ENCODE data around the gene SMYD3.
"Not testable (repeated sequence)": the region's sequence is repeated elsewhere in the genome, so short reads cannot be mapped to it uniquely, and the experiment has no call there.

The SMYD3 gene

DNA sequence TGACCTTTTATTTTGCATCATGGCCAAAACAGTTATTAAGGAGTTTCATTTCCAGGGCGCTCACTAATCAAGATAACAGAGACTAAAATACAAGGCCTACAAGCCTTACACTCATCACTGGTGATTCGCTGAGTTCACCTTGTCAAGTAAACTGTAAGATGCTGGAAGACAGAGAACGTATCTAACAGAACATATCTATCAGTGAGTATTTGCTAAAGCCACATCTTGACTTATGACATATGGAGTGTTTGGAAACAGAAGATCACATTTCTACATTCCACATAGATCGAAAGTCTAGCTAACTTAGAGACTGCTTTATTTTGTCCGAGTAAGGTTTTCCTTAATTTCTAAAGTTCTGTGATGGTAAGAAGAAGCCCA, 506.5 kb downstream of the SMYD3 start:
- no peak for DNase-seq

DNA sequence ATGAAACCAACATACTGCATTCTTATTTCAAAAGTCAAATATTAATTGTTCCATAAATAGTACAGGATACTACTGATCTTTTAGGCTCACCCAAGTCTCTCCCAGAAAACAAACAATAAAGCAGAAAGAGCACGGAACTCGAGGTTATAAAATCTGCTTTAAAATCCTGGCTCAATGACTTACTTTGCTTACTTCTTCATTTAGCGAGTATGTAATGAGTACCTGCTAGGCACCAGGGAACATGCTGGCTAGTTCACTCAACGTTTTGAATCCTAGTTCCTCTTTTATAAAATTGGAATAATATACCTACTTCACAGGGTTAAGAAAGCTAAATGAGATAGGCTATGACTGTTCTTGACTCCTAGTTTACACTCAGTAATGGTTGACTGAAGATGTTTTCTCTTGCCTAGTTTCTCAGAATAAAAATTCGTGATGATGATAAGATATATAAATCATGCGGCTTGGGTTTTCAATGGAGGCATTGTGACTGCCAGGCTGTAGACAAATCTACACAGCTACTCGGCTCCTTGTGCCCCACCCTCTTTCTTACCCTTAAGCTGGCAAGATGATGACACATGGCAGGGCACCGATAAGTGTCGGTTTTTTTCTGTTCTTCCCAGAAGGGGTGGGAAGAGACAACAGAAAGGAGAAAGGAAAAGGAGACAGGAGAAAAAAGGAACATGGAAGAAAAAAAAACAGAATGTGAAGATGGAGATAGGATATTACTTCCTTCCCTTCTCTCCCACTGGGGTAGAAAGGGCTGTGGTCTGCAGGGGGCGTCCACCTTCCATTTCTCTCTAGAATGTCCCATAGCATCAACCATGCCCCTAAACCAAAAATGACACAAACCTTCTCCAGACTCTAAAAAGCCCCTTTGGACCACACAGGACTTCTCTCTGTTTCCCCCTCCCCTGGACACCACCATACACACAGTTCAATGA, 507.1 kb downstream of the SMYD3 start:
- no peak for DNase-seq

DNA sequence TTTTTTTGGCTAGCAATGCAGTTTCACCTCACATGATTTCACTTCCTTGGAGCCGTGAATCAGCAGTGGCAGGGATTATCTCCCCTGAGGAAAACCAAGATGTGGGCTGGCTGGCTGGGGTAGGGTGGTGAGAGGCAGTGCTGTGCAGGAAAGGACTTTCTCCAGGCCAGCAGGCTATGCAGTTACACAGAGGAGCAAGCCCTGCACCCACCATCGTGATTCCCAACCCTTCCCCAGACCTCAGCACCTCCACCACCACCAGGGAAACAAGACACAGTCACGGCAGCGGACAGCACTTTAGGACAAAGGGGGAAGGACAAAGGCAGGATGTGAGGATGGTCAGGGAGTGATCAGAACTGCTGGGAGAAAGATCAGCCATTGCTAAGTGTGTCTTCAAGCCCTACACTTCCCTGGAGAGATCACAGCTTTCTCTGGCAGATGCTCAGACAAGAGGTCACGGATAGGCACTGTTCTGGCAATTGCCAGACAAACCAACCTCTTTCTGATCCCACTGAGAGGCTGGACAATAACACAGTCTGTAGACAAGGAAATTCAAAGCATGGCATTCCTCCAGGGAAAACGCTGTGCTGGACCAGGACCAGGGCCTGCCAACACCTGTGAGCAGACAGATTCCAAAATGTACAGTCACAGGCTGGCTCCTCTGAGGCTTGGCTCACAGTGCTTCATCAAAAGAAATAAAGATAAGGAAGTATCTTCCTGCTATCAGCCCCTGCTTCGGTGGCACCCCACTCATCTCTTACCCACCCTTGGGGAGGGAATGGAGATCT, 509.4 kb downstream of the SMYD3 start:
- no peak for DNase-seq

DNA sequence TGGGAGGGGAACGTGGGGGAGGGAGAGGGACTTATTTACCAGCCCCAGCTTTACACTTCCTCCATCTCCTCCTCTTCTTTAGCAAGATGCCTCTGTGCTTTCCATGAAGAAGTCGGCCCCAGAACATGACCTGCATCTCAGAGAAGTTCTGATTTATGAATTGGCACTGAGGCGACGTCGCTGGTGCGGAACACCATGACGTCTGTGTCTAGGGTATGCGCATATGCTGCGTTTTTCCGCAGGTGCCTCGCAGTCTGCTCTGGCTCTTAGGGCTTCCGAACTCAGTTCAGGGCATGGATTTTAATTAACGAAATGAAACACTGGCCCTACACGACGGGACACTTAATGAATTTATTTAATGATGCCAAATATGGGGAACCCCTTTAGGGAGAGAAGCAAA, 510.3 kb downstream of the SMYD3 start:
- no peak for DNase-seq

DNA sequence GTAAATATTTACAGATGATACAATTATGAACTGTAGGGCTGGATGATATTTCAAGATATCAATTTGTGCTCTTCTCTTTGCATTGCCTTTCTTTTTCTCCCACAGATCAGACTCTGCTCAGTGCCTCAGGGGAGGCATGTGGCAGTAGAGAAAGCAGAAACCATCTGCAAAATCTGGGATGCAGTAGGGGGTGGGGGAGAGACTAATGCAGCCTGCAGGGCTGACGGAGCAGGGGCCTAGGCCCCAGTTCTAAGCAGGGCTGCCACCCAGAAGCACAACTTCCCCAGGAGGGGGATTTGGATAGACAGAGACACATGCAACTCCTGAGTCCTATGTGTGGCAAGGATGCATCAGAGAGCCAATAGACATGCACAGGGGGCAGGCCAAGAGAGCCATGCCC, 511.6 kb downstream of the SMYD3 start:
- DNase-seq: no peak

DNA sequence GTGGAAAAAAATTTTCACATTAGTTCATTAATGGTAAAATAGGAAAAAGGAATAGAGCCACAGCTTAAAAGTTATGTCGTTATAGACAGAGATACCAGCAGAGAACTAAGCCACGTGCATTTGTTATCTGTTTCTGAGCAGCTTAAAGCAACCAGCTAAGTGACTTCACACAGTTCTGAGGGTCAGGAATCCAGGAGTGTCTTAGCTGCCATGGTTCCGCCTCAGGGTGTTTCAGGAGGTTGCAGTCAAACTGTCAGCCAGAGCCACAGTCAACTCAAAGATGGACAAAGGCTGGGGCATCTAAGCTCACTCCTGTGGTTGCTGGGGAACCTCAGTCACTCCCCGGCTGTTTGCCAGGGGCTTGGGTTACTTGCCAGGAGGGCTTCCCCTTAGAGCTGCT, 515.8 kb downstream of the SMYD3 start:
- DNase-seq: no peak

DNA sequence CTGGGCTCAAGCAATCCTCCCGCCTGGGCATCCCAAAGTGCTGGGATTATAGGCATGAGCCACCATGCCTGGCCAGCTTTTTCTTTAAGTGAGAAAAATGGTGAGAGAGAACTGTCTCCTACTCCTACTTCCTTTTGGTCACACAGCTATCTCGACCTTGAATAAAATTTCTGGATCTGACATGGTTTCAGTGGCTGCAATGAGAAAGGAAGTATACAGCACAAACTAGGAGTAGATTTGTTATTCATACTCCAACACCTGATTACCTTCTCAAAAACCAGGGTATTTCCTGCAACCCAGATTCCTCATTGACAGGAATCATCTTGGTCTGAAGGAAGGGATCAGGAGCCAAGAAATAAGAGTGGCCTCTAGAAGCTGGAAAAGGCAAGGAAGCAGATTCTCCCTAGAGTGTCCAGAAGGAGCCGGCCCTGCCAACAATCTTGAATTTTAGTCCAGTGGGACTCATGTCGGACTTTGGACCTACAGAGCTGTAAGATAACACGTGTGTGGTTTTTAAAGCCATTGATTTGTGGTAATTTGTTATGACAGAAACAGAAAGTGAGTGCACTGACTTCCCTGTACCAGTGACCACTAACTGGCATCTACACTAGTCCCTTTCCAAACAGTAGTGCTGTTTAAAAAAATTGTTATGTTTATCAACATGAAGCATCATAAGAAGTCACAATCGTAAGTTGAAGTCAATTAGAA, 516.6 kb downstream of the SMYD3 start:
- DNase-seq: no peak

DNA sequence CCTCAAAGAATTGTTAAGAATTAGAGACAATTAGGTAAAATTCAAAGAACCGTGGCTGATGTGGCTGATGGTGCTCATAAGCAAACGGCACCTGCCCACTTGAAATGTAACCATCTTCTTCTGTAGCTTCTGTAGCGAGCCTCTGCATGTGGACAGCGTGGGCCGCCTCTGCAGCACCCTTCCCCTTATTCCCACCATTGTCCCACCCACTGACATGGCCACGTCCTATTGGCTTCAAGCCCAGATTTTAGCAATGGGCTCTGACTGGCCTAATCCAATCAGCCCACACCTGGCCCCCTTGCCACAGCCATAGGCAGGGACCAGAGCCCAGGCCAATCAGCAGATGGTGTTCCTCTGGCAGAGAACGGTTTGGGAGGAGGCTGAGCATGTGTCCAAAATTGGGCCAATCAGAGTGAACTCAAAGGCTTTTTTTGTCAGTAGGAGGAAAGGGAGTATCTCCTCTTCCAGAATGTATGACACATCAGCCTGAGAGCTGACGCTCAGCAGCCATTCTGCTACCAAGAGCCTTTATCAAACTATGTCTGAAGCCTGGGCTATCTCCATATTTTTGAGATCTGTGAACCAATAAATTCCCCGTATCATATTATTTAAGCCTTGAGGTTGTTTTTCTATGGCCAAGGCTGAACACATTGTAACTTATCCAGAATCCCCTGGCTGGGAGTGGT, 518.5 kb downstream of the SMYD3 start:
- DNase-seq: no peak

DNA sequence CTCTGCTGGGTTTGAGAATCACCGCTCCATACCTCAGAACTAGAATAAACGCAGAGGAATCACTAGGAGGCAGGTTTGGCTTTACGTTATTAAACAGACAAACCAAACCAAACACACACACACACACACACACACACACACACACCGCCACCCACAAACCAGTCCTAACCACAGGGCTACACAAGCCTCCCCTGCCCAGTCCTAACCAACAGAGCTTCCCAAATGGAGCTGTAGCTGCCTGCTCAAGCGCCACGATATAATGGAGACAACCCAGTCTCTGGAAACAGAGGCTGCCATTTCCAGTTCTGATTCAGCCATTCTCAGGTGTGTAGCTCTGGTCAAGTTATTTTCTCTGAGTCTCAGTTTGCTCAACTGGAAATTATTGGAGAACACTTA, 519.1 kb downstream of the SMYD3 start:
- no peak for DNase-seq

DNA sequence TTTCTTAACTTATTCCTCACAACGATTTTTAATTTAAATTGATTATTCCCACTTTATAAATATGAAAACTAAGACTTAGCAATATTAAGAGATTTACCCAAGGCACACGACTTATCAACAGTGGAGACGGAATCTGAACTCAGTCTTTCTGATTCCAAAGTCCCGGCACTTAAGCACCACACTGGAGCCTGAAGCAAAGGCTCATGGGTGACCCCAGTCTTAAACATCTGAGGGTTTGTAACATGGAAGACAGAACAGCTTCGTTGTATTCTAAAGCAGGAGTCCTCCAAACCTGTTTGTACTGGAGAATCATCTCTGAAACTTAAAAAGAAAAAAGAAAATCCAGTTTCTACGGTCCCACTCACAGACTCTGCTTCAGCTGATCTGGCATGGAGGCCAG, 519.5 kb downstream of the SMYD3 start:
- no peak for DNase-seq

DNA sequence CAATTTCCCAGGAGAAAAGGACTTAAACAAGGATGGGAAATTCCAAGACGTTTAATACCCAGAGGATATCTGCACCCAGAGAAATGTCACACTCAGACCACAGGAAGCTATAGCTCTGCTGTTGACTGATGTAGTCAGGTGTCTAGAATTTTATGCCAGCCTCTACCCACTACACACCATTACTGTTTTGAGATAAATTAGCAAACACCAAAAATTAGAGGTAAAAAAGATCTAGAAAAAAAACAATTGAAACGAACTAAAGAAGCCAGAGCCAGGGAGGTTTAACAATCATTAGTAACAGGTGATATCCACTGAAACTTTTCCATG, 519.9 kb downstream of the SMYD3 start:
- DNase-seq: no peak

DNA sequence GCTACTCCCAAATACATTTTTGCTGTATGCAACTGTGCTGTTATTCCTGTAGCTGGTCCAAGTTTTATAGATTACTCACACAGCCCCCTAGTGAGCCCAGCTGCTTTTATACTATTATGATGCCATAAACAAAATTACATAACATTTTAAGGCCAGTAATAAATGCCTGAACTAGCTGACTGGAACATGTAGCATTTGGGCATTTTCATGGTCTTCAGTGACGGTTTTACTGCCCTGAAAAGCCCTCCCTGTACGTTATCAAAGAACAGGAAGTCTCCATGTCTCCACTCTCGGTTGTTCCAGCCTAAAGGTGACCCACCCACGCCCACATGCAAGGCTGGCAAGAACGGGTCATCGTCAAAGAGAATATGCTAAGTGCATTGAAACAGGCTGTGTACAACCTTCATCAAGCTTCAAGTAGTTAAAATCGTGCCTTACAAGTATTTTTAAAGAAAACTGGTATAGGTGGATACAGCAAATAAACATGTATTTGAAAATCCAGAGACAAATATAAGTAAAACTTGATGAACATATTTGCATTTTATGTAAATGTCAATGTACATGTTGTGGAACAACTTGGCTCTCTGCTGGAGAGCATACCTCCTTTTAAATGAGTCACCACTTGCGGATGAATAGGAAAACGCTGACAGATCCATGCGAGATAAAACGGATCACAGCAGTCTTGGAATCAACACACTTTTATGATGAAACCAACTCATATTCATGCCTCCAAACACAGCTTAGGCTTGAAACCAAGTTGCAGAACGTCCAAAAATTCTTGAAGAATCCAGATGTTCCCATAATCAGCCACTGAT, 520.5 kb downstream of the SMYD3 start:
- no peak for DNase-seq

DNA sequence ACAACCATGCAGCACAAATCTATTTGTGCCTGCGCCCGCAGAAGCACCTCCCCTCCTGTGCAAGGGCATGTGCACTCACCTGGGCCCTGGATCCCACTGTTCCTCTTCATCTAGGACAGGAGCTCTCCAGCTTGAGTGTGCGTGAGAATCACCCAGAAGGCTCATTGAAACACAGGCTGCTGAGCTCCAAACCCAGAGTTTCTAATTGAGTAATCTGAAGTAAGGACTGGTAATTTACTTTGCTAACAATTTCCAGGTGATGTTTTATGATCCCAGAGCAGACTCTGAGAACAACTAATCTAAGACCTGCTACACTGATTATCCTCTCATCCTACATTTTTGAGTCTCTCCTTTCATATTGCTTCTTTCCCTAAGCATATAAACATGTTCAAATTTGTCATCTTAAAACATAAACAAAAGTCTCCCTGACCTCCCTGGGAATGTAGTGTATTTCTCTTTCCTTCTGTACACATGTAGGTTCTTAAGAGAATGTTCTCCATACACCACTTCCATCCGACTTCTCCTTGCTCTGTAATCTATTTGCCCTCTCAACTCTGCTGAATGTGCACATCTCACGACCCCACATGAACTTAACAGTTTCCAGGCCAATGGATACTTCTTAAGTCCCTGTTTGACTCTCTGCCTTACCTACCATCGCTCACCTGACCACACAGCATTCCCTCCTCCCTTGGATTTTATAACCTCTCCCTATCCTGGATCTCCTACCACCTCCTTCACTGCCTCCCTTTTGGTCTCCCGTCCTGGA, 522.5 kb downstream of the SMYD3 start:
- DNase-seq: no peak

DNA sequence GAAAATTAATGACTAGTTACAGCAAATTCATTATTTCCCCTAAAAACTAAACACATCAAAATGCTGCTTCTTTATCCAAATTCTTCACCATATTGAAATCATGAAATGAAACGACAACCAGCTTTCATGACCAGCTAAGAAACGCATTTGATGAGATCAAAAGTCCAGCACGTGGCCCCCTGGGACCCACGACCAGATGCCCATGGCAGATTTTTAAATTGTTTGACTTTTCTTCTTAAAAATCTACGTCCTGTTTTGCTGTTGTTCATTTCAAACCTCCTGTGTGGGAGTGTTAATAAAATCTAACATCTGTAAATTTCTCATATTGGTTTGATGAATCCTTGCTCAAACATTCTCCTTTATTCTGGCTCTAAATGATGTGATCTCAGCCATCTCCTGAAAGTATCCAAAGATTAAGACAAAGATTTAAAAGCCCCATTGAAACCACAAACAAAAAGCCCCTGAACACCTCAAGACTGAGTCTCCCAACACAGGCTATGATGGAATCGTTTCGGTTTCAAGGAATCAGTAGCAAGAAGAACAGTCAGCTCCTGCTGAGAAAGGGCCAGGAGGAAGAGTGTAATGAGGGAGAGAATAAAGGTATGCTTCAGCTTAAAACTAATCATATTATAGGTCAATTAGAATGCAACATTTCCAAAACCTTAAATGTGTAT, 523.6 kb downstream of the SMYD3 start:
- DNase-seq: no peak

DNA sequence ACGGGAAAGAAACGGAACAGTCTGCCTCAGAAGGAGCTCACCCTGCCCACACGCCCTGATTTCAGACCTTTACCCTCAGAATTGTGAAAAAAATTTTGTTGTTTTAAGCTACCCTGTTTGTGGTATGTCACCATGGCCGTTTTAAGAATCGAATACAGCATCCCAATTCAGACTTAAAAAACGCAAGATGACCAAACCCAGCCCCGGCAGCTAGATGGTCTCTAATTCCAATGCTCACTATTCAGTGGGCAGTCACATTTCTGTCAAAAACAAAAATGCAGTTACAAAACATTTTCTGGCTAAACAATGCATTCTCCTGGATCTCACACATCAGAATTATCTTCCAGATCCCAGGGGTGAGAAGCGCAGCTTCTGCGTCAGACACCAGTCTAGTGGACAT, 527.5 kb downstream of the SMYD3 start:
- DNase-seq: no peak

DNA sequence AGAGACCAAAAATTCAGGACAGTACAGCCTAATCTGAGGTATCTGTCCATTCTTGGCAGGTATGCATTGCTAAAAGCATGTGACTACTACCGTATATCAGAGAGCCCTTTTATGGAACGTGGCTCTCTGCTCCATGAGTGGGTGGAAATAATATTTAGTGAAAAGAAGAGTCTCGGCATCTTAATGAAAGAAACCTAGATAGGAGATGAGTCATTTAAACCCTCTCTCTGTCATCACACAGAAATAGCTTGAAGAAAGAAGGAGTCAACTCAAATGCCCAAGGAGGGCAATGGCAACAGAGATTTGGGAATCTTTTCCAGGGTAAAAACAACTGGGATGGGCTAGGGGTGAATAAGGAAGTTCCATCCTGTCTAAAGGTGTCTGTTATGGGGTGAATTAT, 528.2 kb downstream of the SMYD3 start:
- DNase-seq: no peak

DNA sequence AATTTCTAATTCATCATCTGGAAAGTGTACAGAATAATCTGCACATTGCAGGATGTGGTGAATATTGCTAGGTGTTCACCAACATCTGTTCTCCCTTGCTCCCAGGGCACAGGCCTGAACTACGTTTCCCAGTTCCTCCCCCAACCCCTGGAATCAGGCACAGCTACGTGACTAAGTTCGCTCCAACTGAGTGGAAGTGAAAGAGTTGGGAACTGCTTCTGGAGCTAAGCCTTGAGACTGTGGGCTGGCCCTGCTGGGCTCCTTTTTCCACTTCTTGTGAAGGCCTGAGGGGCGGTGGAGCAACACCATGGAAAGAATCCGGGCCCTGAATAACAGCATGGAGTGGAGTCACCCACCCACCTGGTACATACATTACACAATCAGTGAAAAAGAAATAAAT, 534.6 kb downstream of the SMYD3 start:
- DNase-seq: no peak

DNA sequence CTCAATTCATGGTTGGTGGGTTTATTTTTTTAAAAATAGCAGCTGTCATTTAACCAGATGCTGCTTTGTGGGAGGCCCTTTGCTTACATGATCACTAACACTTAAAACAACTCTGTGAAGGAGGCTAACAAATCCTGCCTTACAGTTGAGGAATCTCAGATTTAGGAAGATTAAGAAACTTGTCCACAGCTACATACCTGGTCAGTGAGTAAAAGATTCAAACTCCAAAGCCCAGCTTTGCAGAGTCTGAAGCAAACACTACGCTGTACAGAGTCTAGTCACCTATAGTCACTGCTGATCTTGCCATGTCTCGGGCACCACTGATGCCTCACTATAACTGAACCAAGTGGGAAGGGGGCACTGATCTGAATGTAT, 535.4 kb downstream of the SMYD3 start:
- no peak for DNase-seq

DNA sequence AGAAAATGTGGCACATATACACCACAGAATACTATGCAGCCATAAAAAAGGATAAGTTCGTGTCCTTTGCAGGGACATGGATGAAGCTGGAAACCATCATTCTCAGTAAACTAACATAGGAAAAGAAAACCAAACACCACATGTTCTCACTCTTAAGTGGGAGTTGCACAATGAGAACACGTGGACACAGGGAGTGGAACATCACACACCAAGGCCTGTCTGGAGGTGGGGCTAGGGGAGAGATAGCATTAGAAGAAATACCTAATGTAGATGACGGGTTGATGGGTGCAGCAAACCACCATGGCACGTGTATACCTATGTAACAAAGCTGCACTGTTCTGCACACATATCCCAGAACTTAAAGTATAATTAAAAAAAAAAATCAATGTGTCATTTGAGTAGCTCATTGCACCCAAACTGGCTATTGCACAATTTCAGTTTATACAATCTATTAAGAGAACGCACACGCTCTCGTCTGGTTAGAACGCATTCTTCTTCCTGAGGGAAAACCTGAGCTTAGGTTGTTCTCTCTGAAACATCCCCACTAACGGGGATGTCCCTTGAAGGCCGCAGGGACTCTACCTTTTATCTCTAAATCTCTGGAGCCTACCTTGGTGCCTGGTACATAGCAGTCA, 535.9 kb downstream of the SMYD3 start:
- DNase-seq: not testable (repeated sequence)

DNA sequence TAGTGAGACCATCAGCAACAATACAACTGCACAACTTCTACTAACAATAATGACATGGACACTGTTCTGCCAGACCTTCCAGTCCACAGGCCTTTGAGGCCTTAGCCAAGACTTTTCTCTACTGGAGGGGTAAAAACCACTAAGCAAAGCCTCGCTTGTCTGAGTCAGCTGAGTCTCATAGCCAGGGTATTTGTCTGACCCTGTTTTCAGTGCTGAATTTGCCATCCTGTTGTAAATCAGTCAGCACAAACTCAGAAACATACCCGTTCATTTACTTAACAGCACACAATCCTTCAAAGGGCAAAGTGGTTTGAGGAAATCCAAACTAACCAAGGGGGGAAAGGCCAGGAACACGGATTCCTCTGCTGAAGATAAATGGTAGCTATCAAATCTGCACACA, 537.8 kb downstream of the SMYD3 start:
- no peak for DNase-seq

All from activated CD4-positive, alpha-beta T cell treated with anti-CD3 and anti-CD28 coated beads, Interleukin-2, amount 50 U/mL, for 1 hour (primary cell).